Activated B cell treated with CpG ODN at 0.5 μM for 24 hours (primary cell): ENCODE measurements around the gene BCKDHA. TPM values are rescaled to one million over a fixed set of nuclear protein-coding genes. Genes with fewer than 3 reads are reported as not detected.

Source experiments
- ATAC-seq: fragments of 200-7000 bp; cut with Tn5 transposase; one replicate; pipeline ENCODE4 v1.10.0; 2021; ENCODE audit warnings: low read depth, mild to moderate bottlenecking, moderate library complexity
- CTCF ChIA-PET: fragments of 350-600 bp; sonication (Branson Sonifier 250); formaldehyde crosslinking; loops from one replicate; lab custom pipeline; 2021; ENCODE audit warnings: antibody characterized with exemption; lab: Charles Lee
- POLR2A ChIA-PET: fragments of 350-600 bp; sonication (Branson Sonifier 250); formaldehyde crosslinking; loops from one replicate; lab custom pipeline; 2021; ENCODE audit warnings: antibody characterized with exemption; lab: Charles Lee
- DNase-seq: peaks from one replicate; pipeline ENCODE4 v3.0.0; 2022
- H3K27ac Mint-ChIP-seq: one replicate; pipeline ENCODE4 v1.8.0; 2020; ENCODE audit warnings: mixed read lengths
- H3K27me3 Mint-ChIP-seq: one replicate; pipeline ENCODE4 v1.8.0; 2021; ENCODE audit warnings: mixed read lengths
- H3K36me3 Mint-ChIP-seq: one replicate; pipeline ENCODE4 v1.8.0; 2021; ENCODE audit warnings: low read depth, mixed read lengths
- H3K4me1 Mint-ChIP-seq: one replicate; pipeline ENCODE4 v1.8.0; 2021; ENCODE audit warnings: mixed read lengths
- H3K4me3 Mint-ChIP-seq: one replicate; pipeline ENCODE4 v1.8.0; 2020; ENCODE audit warnings: mild to moderate bottlenecking, mixed read lengths
- H3K9me3 Mint-ChIP-seq: one replicate; pipeline ENCODE4 v1.8.0; 2020; ENCODE audit warnings: mixed read lengths
- intact Hi-C: fragments of 100-400 bp; cut with micrococcal nuclease; formaldehyde crosslinking; loops from one replicate; pipeline ENCODE4 v1.15.1; 2024
- total RNA-seq: library from RNA; stranded (reverse); gene quantifications from 2 replicates; pipeline ENCODE4 v1.2.3, GENCODE V29; 2022
- TF ChIP-seq, protein P1 (sequence below): fragments of 200-600 bp; IDR thresholded peaks from one replicate; pipeline ENCODE4 v1.8.0; 2022; ENCODE audit warnings: antibody characterized with exemption, mild to moderate bottlenecking

The BCKDHA gene
- total RNA-seq, 1 donor from 2014 or later = 22.2 TPM

DNA sequence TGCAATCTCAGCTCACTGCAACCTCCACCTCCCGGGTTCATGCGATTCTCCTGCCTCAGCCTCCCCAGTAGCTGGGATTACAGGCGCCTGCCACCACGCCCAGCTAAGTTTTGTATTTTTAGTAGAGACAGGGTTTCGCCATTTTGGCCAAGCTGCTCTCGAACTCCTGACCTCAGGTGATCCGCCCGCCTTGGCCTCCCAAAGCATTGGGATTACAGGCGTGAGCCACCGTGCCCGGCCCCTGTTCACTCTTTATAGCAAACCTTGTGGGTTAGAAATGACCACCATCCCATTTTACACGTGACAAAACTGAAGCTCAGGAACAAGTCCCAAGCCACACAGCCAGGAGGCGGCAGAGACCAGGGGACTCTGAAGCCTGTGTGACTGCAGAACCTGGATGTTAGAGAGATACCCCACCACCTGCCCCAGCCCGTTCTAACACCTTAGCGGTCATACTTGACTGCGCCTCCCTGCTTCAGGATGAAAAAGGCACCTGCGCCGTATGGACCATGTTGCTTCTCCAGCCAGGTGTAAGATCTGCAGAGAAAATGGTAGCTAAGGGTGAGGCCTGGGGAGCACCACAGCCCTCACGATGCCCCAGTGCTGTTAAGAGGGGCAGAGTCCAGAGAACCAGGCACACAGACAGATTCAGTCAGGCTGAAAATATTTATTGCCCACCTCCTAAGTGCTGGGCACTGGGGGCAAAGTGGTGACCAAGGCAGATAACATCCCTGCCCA lies 38.5 kb downstream of the BCKDHA start:
- intact Hi-C loops = loop anchor here (5.0 kb wide), 1 partner anchor 84 kb away; the partner anchor contains the start of gene TGFB1
- ChIA-PET POLR2A (interaction anchor here (0.7 kb wide), 1 partner anchor 142 kb away, joined by 4 read pairs; no protein-coding TSS in a partner anchor), CTCF (interaction anchor here (2.0 kb wide), 1 partner anchor 134 kb away, joined by 5 read pairs; no protein-coding TSS in a partner anchor)
- Mint-ChIP-seq H3K27me3 (no peaks in the 10 kb centered on the region), H3K4me1 (peaks cover 7% of the 10 kb centered on the region), H3K36me3 (peaks cover 44% of the 10 kb centered on the region), H3K4me3 (no peak overlapping the region), H3K27ac (no peak overlapping the region), H3K9me3 (no peaks in the 10 kb centered on the region)
- ATAC-seq = no peak
- TF ChIP-seq, protein P1, sequence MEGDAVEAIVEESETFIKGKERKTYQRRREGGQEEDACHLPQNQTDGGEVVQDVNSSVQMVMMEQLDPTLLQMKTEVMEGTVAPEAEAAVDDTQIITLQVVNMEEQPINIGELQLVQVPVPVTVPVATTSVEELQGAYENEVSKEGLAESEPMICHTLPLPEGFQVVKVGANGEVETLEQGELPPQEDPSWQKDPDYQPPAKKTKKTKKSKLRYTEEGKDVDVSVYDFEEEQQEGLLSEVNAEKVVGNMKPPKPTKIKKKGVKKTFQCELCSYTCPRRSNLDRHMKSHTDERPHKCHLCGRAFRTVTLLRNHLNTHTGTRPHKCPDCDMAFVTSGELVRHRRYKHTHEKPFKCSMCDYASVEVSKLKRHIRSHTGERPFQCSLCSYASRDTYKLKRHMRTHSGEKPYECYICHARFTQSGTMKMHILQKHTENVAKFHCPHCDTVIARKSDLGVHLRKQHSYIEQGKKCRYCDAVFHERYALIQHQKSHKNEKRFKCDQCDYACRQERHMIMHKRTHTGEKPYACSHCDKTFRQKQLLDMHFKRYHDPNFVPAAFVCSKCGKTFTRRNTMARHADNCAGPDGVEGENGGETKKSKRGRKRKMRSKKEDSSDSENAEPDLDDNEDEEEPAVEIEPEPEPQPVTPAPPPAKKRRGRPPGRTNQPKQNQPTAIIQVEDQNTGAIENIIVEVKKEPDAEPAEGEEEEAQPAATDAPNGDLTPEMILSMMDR = no peak
- DNase-seq = no peak

DNA sequence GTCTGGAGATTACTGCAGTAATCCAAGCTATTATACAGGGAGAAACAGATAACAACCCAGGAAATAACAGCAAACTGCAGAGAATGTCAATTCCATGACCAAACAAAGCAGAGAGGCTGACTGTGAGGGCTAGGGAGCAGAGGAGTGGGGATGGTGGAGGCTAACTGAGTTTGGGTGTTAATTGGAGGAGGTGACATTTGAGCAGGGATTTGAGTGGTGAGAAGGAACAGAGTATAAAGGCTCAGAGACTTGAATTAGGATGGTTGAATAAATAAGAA lies 39.0 kb downstream of the BCKDHA start:
- no peak overlapping the region for H3K27ac Mint-ChIP-seq
- H3K36me3 Mint-ChIP-seq = peaks cover 39% of the 10 kb centered on the region
- no peaks in the 10 kb centered on the region for H3K9me3 Mint-ChIP-seq
- intact Hi-C loops = loop anchor here (5.0 kb wide), 1 partner anchor 84 kb away; the partner anchor contains the start of gene TGFB1
- H3K4me3 Mint-ChIP-seq = no peak overlapping the region
- peaks cover 7% of the 10 kb centered on the region for H3K4me1 Mint-ChIP-seq
- H3K27me3 Mint-ChIP-seq = no peaks in the 10 kb centered on the region
- ChIA-PET POLR2A (no interaction called here), CTCF (interaction anchor here (2.0 kb wide), 1 partner anchor 134 kb away, joined by 5 read pairs; no protein-coding TSS in a partner anchor)
- TF ChIP-seq, protein P1 = no peak
- no peak for ATAC-seq
- no peak for DNase-seq

DNA sequence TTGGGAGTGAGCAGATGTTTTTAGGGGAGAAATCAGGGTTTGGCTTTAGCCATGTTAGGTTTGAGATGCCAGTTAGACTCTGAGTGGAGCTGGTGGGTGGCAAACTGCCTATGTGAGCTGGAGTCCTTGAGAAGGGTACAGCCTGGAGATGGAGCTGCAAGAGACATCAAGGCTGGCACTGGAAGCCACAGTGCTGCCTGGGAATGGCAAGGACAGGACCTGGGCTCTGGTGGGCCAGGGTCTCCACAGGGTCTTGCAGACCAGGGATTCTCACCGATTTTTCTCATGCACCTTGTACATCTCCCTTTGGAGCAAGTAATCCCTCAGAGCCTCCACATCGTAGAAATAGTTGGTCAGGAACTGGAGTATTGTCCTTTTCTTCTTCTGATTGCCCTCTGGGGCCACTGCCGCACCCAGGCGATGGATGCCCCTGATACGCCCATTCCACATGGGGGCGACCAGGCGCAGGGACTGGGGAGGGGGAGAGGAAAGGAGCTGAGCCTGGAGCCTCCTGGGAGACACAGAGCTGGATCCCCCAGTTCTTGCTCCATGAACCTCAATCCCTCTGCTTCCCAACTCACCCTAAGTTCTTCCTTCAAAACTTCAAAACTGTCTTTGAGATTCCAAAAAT lies 40.4 kb downstream of the BCKDHA start:
- DNase-seq (no peak), ATAC-seq (no peak)
- no peaks in the 10 kb centered on the region for H3K27me3 Mint-ChIP-seq
- intact Hi-C loops = loop anchor here (2.0 to 5.0 kb wide), 2 partner anchors 86 to 175 kb away; partner anchors contain the start of gene TGFB1
- peaks cover 7% of the 10 kb centered on the region for H3K4me1 Mint-ChIP-seq
- H3K4me3 Mint-ChIP-seq = no peak overlapping the region
- CTCF ChIA-PET = interaction anchor here (1.0 to 2.0 kb wide), 2 partner anchors 80 to 132 kb away, joined by 3 to 5 read pairs; no protein-coding TSS in a partner anchor
- no peak overlapping the region for H3K27ac Mint-ChIP-seq
- H3K36me3 Mint-ChIP-seq = peaks cover 25% of the 10 kb centered on the region
- POLR2A ChIA-PET = interaction anchor here (0.9 to 2.7 kb wide), 4 partner anchors 74 to 138 kb away, joined by 3 to 28 read pairs (median 12); partner anchors contain the start of genes B9D2 and CEACAM21
- TF ChIP-seq, protein P1 = no peak
- H3K9me3 Mint-ChIP-seq = no peaks in the 10 kb centered on the region

DNA sequence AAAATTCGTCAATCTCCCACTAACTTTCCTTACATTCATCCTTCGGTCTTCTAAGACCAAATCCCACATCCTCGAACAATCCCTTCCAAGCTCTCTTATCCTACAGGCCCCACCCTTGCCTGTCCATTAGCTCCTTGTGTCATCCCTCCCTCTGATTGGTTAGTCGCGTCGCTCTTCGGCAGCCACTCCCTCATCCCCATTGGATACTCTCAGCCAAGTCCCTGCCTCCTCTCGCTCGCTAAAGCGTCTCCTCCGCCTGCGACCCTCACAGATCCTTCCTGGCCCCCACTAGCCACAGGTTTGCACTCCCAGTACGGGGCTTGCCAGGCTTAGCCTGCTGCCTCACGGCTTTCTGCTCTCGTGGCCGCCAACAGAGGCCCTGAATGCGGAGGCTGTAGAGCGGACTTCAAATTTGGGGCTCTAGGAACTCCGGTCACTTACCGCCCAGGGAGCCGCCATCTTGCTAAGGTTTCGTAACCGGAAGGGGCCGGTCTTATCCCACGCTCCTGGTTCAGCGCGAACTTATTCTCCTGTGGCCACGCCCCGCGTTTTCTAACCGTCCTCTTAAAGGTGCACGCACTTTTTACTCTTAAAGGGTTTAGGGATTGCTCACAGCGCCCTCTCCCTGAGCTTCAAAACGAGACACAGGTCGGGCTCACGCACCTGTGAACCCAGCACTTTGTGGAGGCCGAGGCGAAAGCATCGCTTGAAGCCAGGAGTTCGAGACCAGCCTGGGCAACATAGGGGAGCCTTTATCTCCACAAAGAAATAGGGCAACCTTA lies 42.0 kb downstream of the BCKDHA start, which contains the start of gene DMAC2:
DMAC2 (minus strand) TSS at position 472 of the 782 bp plus-strand sequence; CDS start at position 459, 13 bp downstream.
- POLR2A ChIA-PET = interaction anchor here (0.6 to 2.7 kb wide), 16 partner anchors 9 to 662 kb away, joined by 3 to 28 read pairs (median 5); partner anchors contain the start of genes B3GNT8, B9D2, CEACAM21 and HNRNPUL1
- H3K4me1 Mint-ChIP-seq = peaks cover 7% of the 10 kb centered on the region
- H3K4me3 Mint-ChIP-seq = no peak within 1 kb of the TSS
- intact Hi-C loops = loop anchor here (1.0 to 5.0 kb wide), 4 partner anchors 42 to 177 kb away; partner anchors contain the start of genes B9D2, BCKDHA, EXOSC5 and TGFB1
- TF ChIP-seq, protein P1 = no peak
- no peaks in the 10 kb centered on the region for H3K27me3 Mint-ChIP-seq
- DNase-seq (peak; percentile 78), ATAC-seq (peak; percentile 97)
- no peaks in the 10 kb centered on the region for H3K9me3 Mint-ChIP-seq
- CTCF ChIA-PET = interaction anchor here (0.6 to 2.5 kb wide), 12 partner anchors 10 to 595 kb away, joined by 3 to 16 read pairs (median 3); partner anchors contain the start of gene B9D2
- H3K36me3 Mint-ChIP-seq = peaks cover 18% of the 10 kb centered on the region
- H3K27ac Mint-ChIP-seq = no peak within 1 kb of the TSS
